Endothelial cell of umbilical vein (primary cell): ENCODE data around the gene EPYC.

Source experiments
- GATA2 ChIP-seq: IDR thresholded peaks from 2 replicates; pipeline ENCODE4 v1.7.0; 2011; ENCODE audit warnings: low read depth, mild to moderate bottlenecking, moderate library complexity, mixed read lengths, low read length; ENCODE audit not compliant: insufficient read length, insufficient read depth
- POLR2A ChIP-seq: IDR thresholded peaks from 2 replicates; pipeline ENCODE4 v1.6.1; 2012; ENCODE audit warnings: low read depth, mild to moderate bottlenecking, control low read depth, low read length
- POLR2AphosphoS5 ChIP-seq: IDR thresholded peaks from 2 replicates; pipeline ENCODE4 v1.6.1; 2012; ENCODE audit warnings: low read depth, mild to moderate bottlenecking, control low read depth, low read length, moderate library complexity; ENCODE audit not compliant: insufficient read depth
- TF ChIP-seq, protein P1 (sequence below), 2 donors: IDR thresholded peaks; 1 replicate in 1 of 2; 2 replicates in 1 of 2; pipeline ENCODE4 v1.5.1; 2011; ENCODE audit warnings: low read length in 2 of 2, mild to moderate bottlenecking in 2 of 2, moderate library complexity in 2 of 2, control low read depth in 1 of 2, inconsistent platforms in 1 of 2, low read depth in 1 of 2; ENCODE audit not compliant: insufficient read depth in 1 of 2; ENCODE audit errors: extremely low read depth in 1 of 2

DNA sequence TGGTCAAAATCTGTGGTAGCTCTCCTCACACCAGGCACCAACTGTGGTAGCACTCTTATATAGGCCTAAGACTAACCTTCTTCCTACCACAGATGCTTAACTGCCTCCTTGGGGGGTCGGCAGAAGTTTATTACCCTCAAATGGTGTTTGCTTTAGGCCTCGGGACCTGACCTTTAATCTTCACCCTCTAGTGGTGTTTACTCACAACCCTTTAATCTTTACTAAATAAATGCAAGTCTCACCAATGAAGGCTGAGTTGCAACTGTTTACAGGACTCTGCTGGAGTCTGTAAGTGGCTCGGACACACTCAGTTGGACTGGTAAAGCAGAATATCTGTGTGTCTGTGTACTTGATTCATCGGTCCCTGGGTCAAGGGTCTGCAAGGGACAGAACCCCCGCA, 79.2 kb downstream of the EPYC start:
- TF ChIP-seq GATA2 (no peak), POLR2A (no peak), POLR2AphosphoS5 (no peak)
- TF ChIP-seq, protein P1, sequence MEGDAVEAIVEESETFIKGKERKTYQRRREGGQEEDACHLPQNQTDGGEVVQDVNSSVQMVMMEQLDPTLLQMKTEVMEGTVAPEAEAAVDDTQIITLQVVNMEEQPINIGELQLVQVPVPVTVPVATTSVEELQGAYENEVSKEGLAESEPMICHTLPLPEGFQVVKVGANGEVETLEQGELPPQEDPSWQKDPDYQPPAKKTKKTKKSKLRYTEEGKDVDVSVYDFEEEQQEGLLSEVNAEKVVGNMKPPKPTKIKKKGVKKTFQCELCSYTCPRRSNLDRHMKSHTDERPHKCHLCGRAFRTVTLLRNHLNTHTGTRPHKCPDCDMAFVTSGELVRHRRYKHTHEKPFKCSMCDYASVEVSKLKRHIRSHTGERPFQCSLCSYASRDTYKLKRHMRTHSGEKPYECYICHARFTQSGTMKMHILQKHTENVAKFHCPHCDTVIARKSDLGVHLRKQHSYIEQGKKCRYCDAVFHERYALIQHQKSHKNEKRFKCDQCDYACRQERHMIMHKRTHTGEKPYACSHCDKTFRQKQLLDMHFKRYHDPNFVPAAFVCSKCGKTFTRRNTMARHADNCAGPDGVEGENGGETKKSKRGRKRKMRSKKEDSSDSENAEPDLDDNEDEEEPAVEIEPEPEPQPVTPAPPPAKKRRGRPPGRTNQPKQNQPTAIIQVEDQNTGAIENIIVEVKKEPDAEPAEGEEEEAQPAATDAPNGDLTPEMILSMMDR (IDR thresholded peaks at IDR 0.05; ENCODE audit: extremely low read depth in 1 of 2, insufficient read depth in 1 of 2, low read depth in 1 of 2, low read length in 2 of 2): no peak
